ENCODE results near the gene DDX18. TPM values are rescaled to one million over a fixed set of nuclear protein-coding genes. Genes with fewer than 3 reads are reported as not detected.

Gene DDX18
- total RNA-seq, result 100 to 1,000 TPM in 1 of 4 donors, 10 to 100 TPM in 3; 28.4 to 484 (median 43.5) TPM

DNA sequence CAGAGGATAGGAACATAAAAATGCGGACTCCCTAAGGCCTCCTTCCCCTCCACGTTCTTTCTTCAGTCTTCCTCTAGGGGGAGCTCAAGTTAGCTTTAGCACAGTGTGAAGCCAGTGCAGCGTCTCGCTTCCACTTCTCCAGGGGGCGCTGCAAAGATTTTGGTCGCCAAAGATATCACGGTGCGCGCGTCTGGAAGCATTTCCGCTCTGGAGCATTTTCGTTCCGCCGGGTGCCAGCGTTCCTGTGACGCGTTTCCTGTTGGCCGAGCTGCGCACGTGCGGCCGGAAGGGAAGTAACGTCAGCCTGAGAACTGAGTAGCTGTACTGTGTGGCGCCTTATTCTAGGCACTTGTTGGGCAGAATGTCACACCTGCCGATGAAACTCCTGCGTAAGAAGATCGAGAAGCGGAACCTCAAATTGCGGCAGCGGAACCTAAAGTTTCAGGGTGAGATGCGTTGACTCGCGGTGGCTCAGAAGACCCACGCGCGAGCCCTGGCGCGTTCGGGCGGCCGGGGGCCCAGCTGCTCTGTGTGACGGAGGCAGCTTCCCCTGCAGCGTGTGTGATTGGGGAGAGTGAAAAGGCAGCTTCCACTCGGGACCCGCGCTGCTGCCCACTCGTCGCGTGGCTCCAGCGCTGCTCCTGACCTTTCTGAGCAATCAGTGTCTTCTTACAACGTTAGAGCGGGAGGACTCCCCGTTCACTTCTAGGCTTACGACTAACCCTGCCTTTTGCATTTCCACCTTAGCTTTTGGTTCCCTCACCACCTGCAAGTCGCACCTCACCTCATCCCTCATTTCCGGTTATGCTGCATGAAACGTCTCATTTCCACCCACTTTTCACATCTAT lies at the start of gene DDX18:
DDX18 (plus strand) TSS at position 275 of the 848 bp plus-strand sequence; CDS start at position 362, 87 bp downstream.
- WGBS, 2 donors (ENCODE audit: low coverage in 1 of 2), result 0% methylated on average over 7 to 57 of the region's 57 CpGs
- peaks cover 0 to 22% (median 7%) of the 10 kb centered on the region in 4 donors for H3K36me3 ChIP-seq
- peak within 1 kb of the TSS; percentile 85 to 92 (median 90) for H3K27ac ChIP-seq
- intact Hi-C loops (cut with DNase I; ENCODE audit: low total_unique reads) (no loop called here), in situ Hi-C loops (cut with MboI; ENCODE audit: low pct_ligation_motif_present in 1 of 4, low pct_unique_long_range_greater_than_20kb in 1 of 4, low sequenced_read_pairs in 3 of 4) (loop anchor here in 1 of 4 donors (10.0 kb wide), 1 partner anchor 190 kb away; no protein-coding TSS in a partner anchor)
- peak within 1 kb of the TSS; percentile 49 to 88 (median 82) for H3K4me3 ChIP-seq
- H3K27me3 ChIP-seq, result no peaks in the 10 kb centered on the region
- peak; percentile 98 for DNase-seq
- H3K4me1 ChIP-seq, result peaks cover 9 to 19% (median 14%) of the 10 kb centered on the region in 4 donors
- TF ChIP-seq CTCF (IDR thresholded peaks at IDR 0.05) (peak; percentile 96 to 99 (median 98)), POLR2A (IDR thresholded peaks at IDR 0.05) (peak; percentile 68), POLR2AphosphoS5 (IDR thresholded peaks at IDR 0.05) (peak; percentile 77 to 85 (median 83)), EP300 (IDR thresholded peaks at IDR 0.05; ENCODE audit: low read depth) (no peak)
- H3K9me3 ChIP-seq, result no peaks in the 10 kb centered on the region

GRCh38 chr2:117770730-117771129 lies 43.8 kb upstream of the DDX18 start:
- TF ChIP-seq POLR2AphosphoS5 (IDR thresholded peaks at IDR 0.05), result no peak
- TF ChIP-seq EP300 (IDR thresholded peaks at IDR 0.05; ENCODE audit: low read depth), result no peak
- no peak for TF ChIP-seq CTCF (IDR thresholded peaks at IDR 0.05)
- TF ChIP-seq POLR2A (IDR thresholded peaks at IDR 0.05), result no peak
- H3K4me3 ChIP-seq, result no peak overlapping the region
- in situ Hi-C loops (cut with MboI; ENCODE audit: low pct_ligation_motif_present in 1 of 4, low pct_unique_long_range_greater_than_20kb in 1 of 4, low sequenced_read_pairs in 3 of 4), result no loop called here
- DNase-seq, result no peak
- WGBS, 2 donors (ENCODE audit: low coverage in 1 of 2), result 56 to 68% methylated on average over 1 of the region's 1 CpG
- no peaks in the 10 kb centered on the region for H3K4me1 ChIP-seq
- no peaks in the 10 kb centered on the region for H3K27me3 ChIP-seq
- intact Hi-C loops (cut with DNase I; ENCODE audit: low total_unique reads), result no loop called here
- no peak overlapping the region for H3K27ac ChIP-seq
- H3K36me3 ChIP-seq, result no peaks in the 10 kb centered on the region
- H3K9me3 ChIP-seq, result no peaks in the 10 kb centered on the region

DNA sequence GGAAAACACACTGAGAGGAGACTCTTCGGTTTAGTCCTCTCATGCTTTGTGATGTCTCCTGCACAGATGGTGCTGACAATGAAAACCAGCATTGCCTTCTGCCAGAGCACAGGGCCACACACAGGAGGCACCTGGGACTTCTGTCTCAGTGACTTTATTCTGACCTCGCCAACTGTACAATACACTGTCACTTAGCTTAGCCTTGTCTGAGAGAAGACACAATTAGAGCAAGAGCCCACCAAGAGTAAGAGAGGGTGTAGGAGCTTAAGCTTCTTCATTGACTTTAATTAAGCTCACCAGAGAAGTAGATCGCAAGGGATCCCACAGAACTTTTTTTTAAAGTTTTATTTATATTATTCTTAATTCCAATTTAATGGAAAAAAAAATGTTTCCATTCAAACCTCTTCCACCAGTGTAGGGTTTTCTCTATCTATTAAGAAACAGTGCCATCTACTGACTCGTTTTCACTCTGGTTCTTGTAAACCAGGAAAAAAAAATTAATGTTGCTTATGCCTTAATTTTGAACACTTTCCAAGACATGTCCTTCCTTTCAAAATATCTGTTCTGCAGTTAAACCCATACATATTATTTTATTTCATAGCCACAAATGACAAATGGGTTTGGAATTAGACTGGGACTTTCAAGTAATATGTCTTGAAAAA lies 42.4 kb upstream of the DDX18 start:
- intact Hi-C loops (cut with DNase I; ENCODE audit: low total_unique reads), result no loop called here
- Histone ChIP-seq H3K27ac (no peak overlapping the region), H3K36me3 (no peaks in the 10 kb centered on the region), H3K4me1 (no peaks in the 10 kb centered on the region), H3K9me3 (no peaks in the 10 kb centered on the region), H3K4me3 (no peak overlapping the region), H3K27me3 (no peaks in the 10 kb centered on the region)
- in situ Hi-C loops (cut with MboI; ENCODE audit: low pct_ligation_motif_present in 1 of 4, low pct_unique_long_range_greater_than_20kb in 1 of 4, low sequenced_read_pairs in 3 of 4), result no loop called here
- no peak for DNase-seq
- TF ChIP-seq POLR2A (IDR thresholded peaks at IDR 0.05), result no peak
- no peak for TF ChIP-seq EP300 (IDR thresholded peaks at IDR 0.05; ENCODE audit: low read depth)
- TF ChIP-seq POLR2AphosphoS5 (IDR thresholded peaks at IDR 0.05), result no peak
- TF ChIP-seq CTCF (IDR thresholded peaks at IDR 0.05), result peak; percentile 15 to 34 (median 23)
- WGBS, 2 donors (ENCODE audit: low coverage in 1 of 2), result 8 to 43% methylated on average over 2 to 4 of the region's 4 CpGs

DNA sequence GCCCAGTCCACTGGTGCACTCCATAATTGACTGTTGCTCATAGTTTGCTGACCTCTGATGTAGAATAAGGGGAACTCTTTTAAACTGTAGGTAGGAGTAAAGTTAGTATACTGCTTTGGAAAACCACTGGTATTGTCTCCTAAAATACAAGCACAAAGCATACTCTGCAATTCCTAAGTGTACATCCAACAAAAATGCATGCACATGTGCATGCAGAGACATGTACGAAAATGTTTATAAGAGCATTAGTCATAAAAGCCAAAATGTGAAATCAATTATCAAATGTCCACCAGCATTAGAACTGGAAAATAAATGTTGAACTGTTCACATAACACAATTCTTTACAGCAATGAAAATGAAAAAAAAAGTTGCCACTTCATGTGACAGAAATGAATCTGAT lies 39.8 kb upstream of the DDX18 start:
- no peak for DNase-seq
- TF ChIP-seq POLR2A (IDR thresholded peaks at IDR 0.05), result no peak
- TF ChIP-seq POLR2AphosphoS5 (IDR thresholded peaks at IDR 0.05), result no peak
- no peak for TF ChIP-seq CTCF (IDR thresholded peaks at IDR 0.05)
- TF ChIP-seq EP300 (IDR thresholded peaks at IDR 0.05; ENCODE audit: low read depth), result no peak
- WGBS, 2 donors (ENCODE audit: low coverage in 1 of 2), result 71 to 86% methylated on average over 1 of the region's 1 CpG
- no peak overlapping the region for H3K27ac ChIP-seq
- no peaks in the 10 kb centered on the region for H3K4me1 ChIP-seq
- H3K36me3 ChIP-seq, result no peaks in the 10 kb centered on the region
- H3K4me3 ChIP-seq, result no peak overlapping the region
- in situ Hi-C loops (cut with MboI; ENCODE audit: low pct_ligation_motif_present in 1 of 4, low pct_unique_long_range_greater_than_20kb in 1 of 4, low sequenced_read_pairs in 3 of 4) (no loop called here), intact Hi-C loops (cut with DNase I; ENCODE audit: low total_unique reads) (no loop called here)
- no peaks in the 10 kb centered on the region for H3K27me3 ChIP-seq
- H3K9me3 ChIP-seq, result no peaks in the 10 kb centered on the region
